ENCODE data around the gene AGAP5.

Gene AGAP5

GRCh38 chr10:73625004-73625883, 72.7 kb downstream of the AGAP5 start:
- no peak for FAIRE-seq

Data from endometrium (tissue), 2 donors.